GM20000 (cell line): ENCODE measurements around the gene UBE2C.

Source experiments
- DNase-seq: peaks from one replicate; pipeline ENCODE4 v3.0.0; 2012; ENCODE audit warnings: low spot score
- TF ChIP-seq, protein P1 (sequence below): IDR thresholded peaks from 2 replicates; pipeline ENCODE4 v1.5.1; 2012; ENCODE audit warnings: mild to moderate bottlenecking, control low read depth; ENCODE audit errors: extremely low read depth, missing control alignments

UBE2C gene

DNA sequence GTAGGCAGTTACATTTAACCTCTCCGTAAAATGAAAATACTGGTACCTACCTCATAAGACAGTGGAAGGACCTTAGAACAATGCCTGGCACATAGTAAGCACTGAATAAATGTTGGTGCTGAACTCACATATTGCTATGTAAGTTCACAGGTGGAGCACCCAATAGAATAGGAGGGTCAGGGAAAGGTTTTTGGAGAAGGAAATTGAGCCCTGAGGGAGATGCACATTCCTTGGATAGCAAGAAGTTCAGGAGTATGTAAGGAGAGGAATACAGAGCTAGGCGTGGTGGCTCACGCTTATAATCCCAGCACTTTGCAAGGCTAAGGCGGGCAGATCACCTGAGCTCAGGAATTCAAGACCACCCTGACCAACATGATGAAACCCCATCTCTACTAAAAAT lies 7.0 kb downstream of the UBE2C start:
- no peak for DNase-seq
- TF ChIP-seq, protein P1, sequence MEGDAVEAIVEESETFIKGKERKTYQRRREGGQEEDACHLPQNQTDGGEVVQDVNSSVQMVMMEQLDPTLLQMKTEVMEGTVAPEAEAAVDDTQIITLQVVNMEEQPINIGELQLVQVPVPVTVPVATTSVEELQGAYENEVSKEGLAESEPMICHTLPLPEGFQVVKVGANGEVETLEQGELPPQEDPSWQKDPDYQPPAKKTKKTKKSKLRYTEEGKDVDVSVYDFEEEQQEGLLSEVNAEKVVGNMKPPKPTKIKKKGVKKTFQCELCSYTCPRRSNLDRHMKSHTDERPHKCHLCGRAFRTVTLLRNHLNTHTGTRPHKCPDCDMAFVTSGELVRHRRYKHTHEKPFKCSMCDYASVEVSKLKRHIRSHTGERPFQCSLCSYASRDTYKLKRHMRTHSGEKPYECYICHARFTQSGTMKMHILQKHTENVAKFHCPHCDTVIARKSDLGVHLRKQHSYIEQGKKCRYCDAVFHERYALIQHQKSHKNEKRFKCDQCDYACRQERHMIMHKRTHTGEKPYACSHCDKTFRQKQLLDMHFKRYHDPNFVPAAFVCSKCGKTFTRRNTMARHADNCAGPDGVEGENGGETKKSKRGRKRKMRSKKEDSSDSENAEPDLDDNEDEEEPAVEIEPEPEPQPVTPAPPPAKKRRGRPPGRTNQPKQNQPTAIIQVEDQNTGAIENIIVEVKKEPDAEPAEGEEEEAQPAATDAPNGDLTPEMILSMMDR: no peak

DNA sequence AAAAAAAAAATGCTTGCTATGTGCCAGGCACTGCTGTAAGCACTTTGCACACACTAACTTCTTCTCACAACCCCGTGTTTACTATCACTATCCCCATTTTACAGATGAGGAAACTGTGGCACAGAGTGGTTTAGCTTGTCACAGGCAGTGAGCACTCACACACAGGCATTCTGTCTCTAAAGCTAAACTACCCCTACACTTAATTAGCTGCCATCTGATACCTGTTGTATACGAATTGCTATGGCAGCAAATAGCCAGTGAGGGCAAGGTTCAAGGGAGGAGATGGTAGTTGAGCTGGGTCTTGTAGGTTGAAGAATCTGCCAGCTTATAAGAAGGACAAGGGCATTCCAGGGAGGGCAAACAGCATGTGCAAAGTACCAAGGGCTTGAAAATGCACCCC lies 9.5 kb downstream of the UBE2C start:
- DNase-seq: no peak
- TF ChIP-seq, protein P1: no peak

DNA sequence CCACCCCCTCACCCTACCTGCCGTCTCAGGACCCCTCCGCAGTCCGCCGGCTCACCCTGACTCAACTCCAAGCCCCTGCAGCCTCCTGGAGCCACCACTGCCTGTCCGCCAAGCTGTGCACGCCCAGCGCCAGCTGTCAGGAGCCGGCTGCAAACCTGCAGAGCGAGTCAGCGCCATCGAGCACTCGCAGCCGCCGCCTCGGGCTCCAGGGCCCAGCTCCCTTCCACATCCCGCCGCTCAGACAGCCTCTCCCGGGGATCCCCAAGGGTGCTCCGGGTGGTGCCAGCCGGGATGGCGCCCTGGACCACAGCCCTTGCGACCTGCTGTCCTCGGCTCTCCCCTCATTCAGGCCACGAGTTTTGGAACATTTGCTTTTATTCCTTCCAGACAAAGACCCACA lies 10.4 kb downstream of the UBE2C start:
- DNase-seq: no peak
- TF ChIP-seq, protein P1: no peak

DNA sequence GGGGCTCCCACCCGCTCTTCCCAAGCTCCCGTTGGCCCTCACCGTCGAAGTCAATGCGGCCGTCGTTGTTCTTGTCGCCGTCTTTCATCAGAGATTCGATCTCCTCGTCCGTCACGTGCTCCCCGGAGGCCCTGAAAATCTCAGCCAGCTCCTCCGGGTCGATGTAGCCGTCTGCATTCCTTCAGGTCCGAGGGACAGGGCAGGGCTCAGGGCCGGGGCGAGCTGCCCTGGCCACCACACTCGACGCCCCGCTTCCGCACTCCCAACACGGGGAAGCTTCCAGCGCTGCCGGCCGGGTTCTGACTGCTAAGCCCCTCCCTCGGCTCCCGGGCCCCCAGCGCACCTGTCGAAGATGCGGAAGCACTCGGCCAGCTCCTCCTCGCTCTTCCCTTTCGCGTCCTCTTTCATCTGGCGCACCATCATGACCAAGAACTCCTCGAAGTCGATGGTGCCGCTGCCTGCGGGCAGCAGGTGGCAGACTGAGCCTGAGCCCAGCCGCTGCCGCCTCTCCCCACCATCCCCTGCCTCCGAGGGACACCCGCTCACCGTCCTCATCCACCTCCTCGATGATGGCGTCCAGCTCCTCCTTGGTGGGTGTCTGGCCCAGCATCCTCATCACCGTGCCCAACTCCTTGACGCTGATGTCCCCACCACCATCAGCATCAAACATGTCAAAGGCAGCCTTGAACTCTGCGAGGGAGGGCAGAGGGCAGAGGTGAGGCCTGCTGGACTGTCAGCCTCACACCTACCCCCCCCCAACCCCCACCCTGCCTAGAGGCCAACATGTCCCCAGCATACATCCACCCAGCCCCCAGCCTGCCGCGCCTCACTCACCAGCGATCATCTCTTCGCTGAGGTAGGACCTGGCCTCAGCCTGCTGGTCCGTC lies 11.7 kb downstream of the UBE2C start:
- peak; percentile 62 for DNase-seq
- TF ChIP-seq, protein P1: no peak

DNA sequence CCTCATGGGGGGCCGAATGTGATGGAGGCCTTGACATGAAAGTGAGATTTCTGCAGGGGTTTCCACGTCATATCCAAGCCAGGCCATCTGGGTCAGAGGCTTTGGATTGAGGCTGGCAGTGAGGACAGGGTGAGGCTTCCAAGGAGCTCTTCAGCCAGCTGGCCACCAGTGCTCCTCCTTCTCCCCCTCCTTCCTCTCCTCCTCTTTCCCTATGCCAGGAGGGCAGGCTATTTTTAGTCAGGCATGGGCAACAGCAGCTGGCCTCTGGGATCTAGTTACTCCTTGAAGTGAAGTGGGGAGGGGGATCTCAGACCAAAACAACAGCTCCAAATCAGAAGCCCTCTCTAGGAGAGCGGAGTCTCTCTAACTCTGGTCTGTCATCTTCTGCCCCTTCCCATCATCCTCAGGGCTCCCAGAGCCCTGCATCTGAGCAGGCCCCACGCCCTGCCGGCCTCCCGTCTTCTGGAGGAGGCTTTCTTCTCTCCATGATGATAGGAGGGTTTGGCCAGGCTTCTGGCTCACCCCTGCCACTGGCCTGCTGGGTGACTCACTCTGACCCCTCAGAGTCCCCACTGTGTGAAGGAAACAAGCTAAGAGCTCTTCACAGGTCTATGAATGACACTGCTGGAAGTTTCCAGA lies 14.1 kb downstream of the UBE2C start:
- TF ChIP-seq, protein P1: no peak
- DNase-seq: no peak

DNA sequence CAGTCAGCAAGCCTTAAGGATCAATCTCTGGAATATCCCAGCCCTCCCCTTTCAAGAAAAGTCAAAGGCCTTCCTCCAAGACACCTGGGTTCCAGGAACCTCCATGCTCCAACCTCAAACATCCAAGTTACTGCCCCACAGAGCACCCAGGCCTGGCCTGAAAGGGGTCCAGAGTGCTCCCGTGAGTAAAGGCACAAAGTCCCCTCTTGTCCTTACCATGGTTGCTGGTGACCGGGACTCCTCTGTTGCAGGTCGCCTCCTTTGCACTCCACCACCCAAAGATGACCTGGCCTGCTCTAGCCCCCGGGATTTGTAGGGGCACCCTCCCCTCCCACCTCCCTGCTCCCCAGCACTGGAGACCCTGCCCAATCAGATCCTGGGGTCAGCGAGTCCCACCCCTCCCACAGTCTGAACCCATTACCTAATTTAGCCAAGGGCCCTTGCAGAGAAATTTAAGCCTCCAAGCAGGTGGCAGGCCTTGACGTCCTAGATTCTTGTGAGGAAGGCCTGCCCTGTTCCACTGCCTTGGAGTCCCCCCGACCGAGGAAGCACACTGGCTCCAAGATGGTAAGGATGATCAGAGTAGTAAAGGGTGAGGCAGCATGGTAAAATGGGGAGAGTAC lies 14.7 kb downstream of the UBE2C start, which contains the start of gene TNNC2:
Gene TNNC2 (minus strand): TSS at position 283 of the 623 bp plus-strand sequence. CDS start 64 bp downstream, at position 219.
- TF ChIP-seq, protein P1: no peak
- DNase-seq: no peak

DNA sequence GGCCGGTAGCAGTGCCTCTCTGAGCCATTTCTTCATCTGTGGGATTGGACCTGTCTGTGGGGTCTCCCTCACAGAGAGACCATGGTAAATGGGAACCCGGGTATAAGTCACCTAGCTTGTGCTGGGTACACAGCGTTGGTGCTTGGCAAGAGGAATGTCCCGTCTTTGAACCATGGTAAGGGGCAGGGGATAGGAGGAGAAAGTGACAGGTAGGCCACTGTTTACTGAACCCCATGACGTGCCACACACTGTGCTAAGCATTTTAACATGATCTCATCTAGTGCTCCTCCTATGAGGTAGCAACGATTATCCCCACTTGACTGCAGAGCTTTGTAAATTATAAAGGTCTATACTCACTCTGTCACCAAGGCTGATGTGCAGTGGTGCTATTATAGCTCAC lies 15.3 kb downstream of the UBE2C start:
- TF ChIP-seq, protein P1: no peak

More for the DNA sequence above, 15.3 kb downstream of the UBE2C start:
- no peak for DNase-seq
